Adrenal gland (tissue), 5 donors: ENCODE data around the gene ZNF503.

Experiments
- POLR2A ChIP-seq, 2 donors: fragments of 450-650 bp; IDR thresholded peaks; one replicate each; pipeline ENCODE4 v1.6.1; 2017; ENCODE audit warnings: antibody characterized with exemption in 2 of 2, mild to moderate bottlenecking in 2 of 2, moderate library complexity in 1 of 2
- TF ChIP-seq, protein P1 (sequence below), 6 experiments: fragments of 450-650 bp in 4 of 6; fragments of 200-600 bp in 2 of 6; sonication (generic) in 1 of 6; IDR thresholded peaks; 1 replicate in 5 of 6; 2 replicates in 1 of 6; pipeline versions ENCODE4 v1.5.1 to v1.8.0; 2016 to 2021; ENCODE audit warnings: antibody characterized with exemption in 6 of 6, mild to moderate bottlenecking in 2 of 6, moderate library complexity in 1 of 6
- donor health status: DM: no; HTN: no; CAD: no.

DNA sequence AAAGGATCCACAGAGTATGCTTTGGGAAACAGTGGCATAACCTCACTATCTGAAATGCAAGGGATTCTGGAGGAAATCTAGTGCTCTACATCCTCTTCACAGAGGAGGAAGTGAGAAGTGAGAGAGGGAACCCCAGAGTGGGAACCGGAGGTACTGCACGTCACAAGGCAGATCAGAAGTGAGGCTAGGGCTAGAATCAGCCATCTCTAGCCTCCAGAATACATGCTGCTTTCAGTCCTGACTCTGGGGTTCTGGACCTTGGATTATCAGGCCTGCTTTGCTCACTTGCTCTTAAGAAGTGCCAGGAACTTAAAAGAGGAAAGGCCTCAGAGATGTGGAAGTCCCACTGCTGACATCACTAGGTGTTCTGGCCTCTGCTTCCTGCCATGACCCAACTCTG, 25.7 kb downstream of the ZNF503 start:
- TF ChIP-seq POLR2A (IDR thresholded peaks at IDR 0.05) = no peak
- TF ChIP-seq, protein P1, sequence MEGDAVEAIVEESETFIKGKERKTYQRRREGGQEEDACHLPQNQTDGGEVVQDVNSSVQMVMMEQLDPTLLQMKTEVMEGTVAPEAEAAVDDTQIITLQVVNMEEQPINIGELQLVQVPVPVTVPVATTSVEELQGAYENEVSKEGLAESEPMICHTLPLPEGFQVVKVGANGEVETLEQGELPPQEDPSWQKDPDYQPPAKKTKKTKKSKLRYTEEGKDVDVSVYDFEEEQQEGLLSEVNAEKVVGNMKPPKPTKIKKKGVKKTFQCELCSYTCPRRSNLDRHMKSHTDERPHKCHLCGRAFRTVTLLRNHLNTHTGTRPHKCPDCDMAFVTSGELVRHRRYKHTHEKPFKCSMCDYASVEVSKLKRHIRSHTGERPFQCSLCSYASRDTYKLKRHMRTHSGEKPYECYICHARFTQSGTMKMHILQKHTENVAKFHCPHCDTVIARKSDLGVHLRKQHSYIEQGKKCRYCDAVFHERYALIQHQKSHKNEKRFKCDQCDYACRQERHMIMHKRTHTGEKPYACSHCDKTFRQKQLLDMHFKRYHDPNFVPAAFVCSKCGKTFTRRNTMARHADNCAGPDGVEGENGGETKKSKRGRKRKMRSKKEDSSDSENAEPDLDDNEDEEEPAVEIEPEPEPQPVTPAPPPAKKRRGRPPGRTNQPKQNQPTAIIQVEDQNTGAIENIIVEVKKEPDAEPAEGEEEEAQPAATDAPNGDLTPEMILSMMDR (IDR thresholded peaks at IDR 0.05) = no peak
